ENCODE results near the gene CCDC194. TPM values are rescaled to one million over a fixed set of nuclear protein-coding genes. Genes with fewer than 3 reads are reported as not detected.

Gene CCDC194
- total RNA-seq, 1 donor from 2014 or later: not detected

DNA sequence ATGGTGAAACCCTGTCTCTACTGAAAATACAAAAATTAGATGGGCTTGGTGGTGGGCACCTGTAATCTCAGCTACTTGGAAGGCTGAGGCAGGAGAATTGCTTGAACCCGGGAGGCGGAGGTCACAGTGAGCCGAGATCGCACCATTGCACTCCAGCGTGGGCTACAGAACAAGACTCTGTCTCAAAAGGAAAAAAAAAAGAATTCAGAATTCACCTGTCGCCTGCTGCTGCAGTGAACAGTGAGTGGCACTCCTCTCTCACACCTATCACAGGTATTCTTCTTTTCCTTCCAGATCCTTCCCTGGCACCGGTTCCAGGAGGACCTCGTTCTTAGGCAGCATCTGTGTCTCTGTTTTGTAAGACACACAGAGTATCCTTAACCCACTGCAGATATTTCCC is 20.1 kb upstream of the CCDC194 start:
- Histone ChIP-seq H3K4me3 (ENCODE audit: low read depth, low read length) (no peak overlapping the region), H3K27me3 (ENCODE audit: control insufficient read depth, insufficient read depth, low read length) (no peaks in the 10 kb centered on the region), H3K36me3 (ENCODE audit: control insufficient read depth, insufficient read depth, low read length) (no peaks in the 10 kb centered on the region)
- no peak for DNase-seq (ENCODE audit: low read depth)
- FAIRE-seq: no peak
- no peak for TF ChIP-seq CTCF (IDR thresholded peaks at IDR 0.05; ENCODE audit: insufficient read depth, low read length, severe bottlenecking)

GRCh38 chr19:17411801-17412200 is 17.8 kb upstream of the CCDC194 start:
- Histone ChIP-seq H3K36me3 (ENCODE audit: control insufficient read depth, insufficient read depth, low read length) (no peaks in the 10 kb centered on the region), H3K27me3 (ENCODE audit: control insufficient read depth, insufficient read depth, low read length) (no peaks in the 10 kb centered on the region), H3K4me3 (ENCODE audit: low read depth, low read length) (no peak overlapping the region)
- DNase-seq (ENCODE audit: low read depth) (no peak), FAIRE-seq (no peak)
- TF ChIP-seq CTCF (IDR thresholded peaks at IDR 0.05; ENCODE audit: insufficient read depth, low read length, severe bottlenecking): no peak

DNA sequence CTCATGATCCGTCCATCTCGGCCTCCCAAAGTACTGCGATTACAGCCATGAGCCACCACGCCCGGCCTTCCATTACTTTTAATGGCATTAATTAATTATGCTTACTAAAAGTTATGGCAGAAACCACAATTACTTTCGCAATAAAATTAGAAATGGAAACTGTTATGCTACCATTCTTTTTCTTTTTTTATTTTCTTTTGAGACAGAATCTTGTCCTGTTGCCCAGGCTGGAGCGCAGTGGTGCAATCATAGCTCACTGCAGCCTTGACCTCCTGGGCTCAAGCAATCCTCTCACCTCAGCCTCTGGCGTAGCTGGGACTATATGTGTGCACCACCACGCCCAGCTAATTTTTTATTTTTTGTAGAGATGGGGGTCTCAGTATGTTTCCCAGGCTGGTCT is 16.0 kb upstream of the CCDC194 start:
- H3K36me3 ChIP-seq (ENCODE audit: control insufficient read depth, insufficient read depth, low read length): no peaks in the 10 kb centered on the region

GRCh38 chr19:17406887-17407196 is 12.8 kb upstream of the CCDC194 start:
- H3K4me3 ChIP-seq (ENCODE audit: low read depth, low read length): no peak overlapping the region
- FAIRE-seq (no peak), DNase-seq (ENCODE audit: low read depth) (no peak)
- no peak for TF ChIP-seq CTCF (IDR thresholded peaks at IDR 0.05; ENCODE audit: insufficient read depth, low read length, severe bottlenecking)
- no peaks in the 10 kb centered on the region for H3K36me3 ChIP-seq (ENCODE audit: control insufficient read depth, insufficient read depth, low read length)
- H3K27me3 ChIP-seq (ENCODE audit: control insufficient read depth, insufficient read depth, low read length): no peaks in the 10 kb centered on the region

More for the DNA sequence above, 16.0 kb upstream of the CCDC194 start:
- DNase-seq (ENCODE audit: low read depth) (no peak), FAIRE-seq (no peak)
- Histone ChIP-seq H3K27me3 (ENCODE audit: control insufficient read depth, insufficient read depth, low read length) (no peaks in the 10 kb centered on the region), H3K4me3 (ENCODE audit: low read depth, low read length) (no peak overlapping the region)
- TF ChIP-seq CTCF (IDR thresholded peaks at IDR 0.05; ENCODE audit: insufficient read depth, low read length, severe bottlenecking): no peak

- Histone ChIP-seq H3K4me3 (ENCODE audit: low read depth, low read length) (no peak overlapping the region), H3K36me3 (ENCODE audit: control insufficient read depth, insufficient read depth, low read length) (no peaks in the 10 kb centered on the region), H3K27me3 (ENCODE audit: control insufficient read depth, insufficient read depth, low read length) (no peaks in the 10 kb centered on the region)
- no peak for TF ChIP-seq CTCF (IDR thresholded peaks at IDR 0.05; ENCODE audit: insufficient read depth, low read length, severe bottlenecking)
- DNase-seq (ENCODE audit: low read depth): no peak
- no peak for FAIRE-seq
Measured at GRCh38 chr19:17406046-17406886, 12.3 kb upstream of the CCDC194 start.
